ENCODE measurements around the gene ABCC12. TPM values are rescaled to one million over a fixed set of nuclear protein-coding genes. Genes with fewer than 3 reads are reported as not detected.
A peak's percentile ranks its signal among the peaks of the same experiment; 100 is the strongest.

The ABCC12 gene
- total and polyA plus RNA-seq, 8 donors: 0.06 to 0.26 (median 0.18) TPM; not detected in 2

GRCh38 chr16:48125888-48126287 is 29.9 kb downstream of the ABCC12 start:
- H3K27me3 ChIP-seq: no peaks in the 10 kb centered on the region
- no peaks in the 10 kb centered on the region for H3K36me3 ChIP-seq
- no peaks in the 10 kb centered on the region for H3K9me3 ChIP-seq
- H3K4me3 ChIP-seq: no peak overlapping the region
- ATAC-seq: no peak
- intact Hi-C loops (cut with DNase I): no loop called here
- no peak for DNase-seq
- peaks cover 0 to 3% of the 10 kb centered on the region in 2 donors for H3K4me1 ChIP-seq
- no peak for TF ChIP-seq CTCF (IDR thresholded peaks at IDR 0.05)
- H3K27ac ChIP-seq: peak overlapping the region in 1 of 2 donors; percentile 70

- Histone ChIP-seq H3K4me1 (peaks cover 0 to 3% of the 10 kb centered on the region in 2 donors), H3K4me3 (no peak overlapping the region), H3K36me3 (no peaks in the 10 kb centered on the region), H3K27me3 (no peaks in the 10 kb centered on the region), H3K27ac (no peak overlapping the region), H3K9me3 (no peaks in the 10 kb centered on the region)
- TF ChIP-seq CTCF (IDR thresholded peaks at IDR 0.05): no peak
- intact Hi-C loops (cut with DNase I): no loop called here
- DNase-seq: no peak
- ATAC-seq: no peak
Observed at GRCh38 chr16:48124266-48124665, 31.5 kb downstream of the ABCC12 start.

- H3K27ac ChIP-seq: peak overlapping the region in 1 of 2 donors; percentile 8
- intact Hi-C loops (cut with DNase I): no loop called here
- peaks cover 0 to 3% of the 10 kb centered on the region in 2 donors for H3K4me1 ChIP-seq
- no peaks in the 10 kb centered on the region for H3K36me3 ChIP-seq
- H3K9me3 ChIP-seq: no peaks in the 10 kb centered on the region
- DNase-seq: peak in 1 of 4 donors; percentile 52
- ATAC-seq: peak; percentile 31
- no peak overlapping the region for H3K4me3 ChIP-seq
- no peak for TF ChIP-seq CTCF (IDR thresholded peaks at IDR 0.05)
- H3K27me3 ChIP-seq: no peaks in the 10 kb centered on the region
Observed at GRCh38 chr16:48123104-48123788, 32.5 kb downstream of the ABCC12 start.

GRCh38 chr16:48121276-48121675 is 34.5 kb downstream of the ABCC12 start:
- intact Hi-C loops (cut with DNase I): no loop called here
- Histone ChIP-seq H3K27me3 (no peaks in the 10 kb centered on the region), H3K36me3 (no peaks in the 10 kb centered on the region), H3K9me3 (no peaks in the 10 kb centered on the region), H3K4me1 (no peaks in the 10 kb centered on the region), H3K4me3 (no peak overlapping the region), H3K27ac (no peak overlapping the region)
- TF ChIP-seq CTCF (IDR thresholded peaks at IDR 0.05): no peak
- ATAC-seq (no peak), DNase-seq (no peak)

- ATAC-seq: no peak
Observed at GRCh38 chr16:48118841-48119240, 37.0 kb downstream of the ABCC12 start.

More at GRCh38 chr16:48118841-48119240, 37.0 kb downstream of the ABCC12 start:
- TF ChIP-seq CTCF (IDR thresholded peaks at IDR 0.05): no peak
- Histone ChIP-seq H3K4me3 (no peak overlapping the region), H3K36me3 (no peaks in the 10 kb centered on the region), H3K27me3 (no peaks in the 10 kb centered on the region), H3K27ac (no peak overlapping the region), H3K9me3 (no peaks in the 10 kb centered on the region), H3K4me1 (no peaks in the 10 kb centered on the region)
- intact Hi-C loops (cut with DNase I): no loop called here
- DNase-seq: no peak
